ENCODE data around the gene ABRACL. TPM values are rescaled to one million over a fixed set of nuclear protein-coding genes. Genes with fewer than 3 reads are reported as not detected.
"Not testable (repeated sequence)": the region's sequence is repeated elsewhere in the genome, so short reads cannot be mapped to it uniquely, and the experiment has no call there.

ABRACL gene
- polyA plus RNA-seq, 3 donors, result 39.5 to 174 (median 142) TPM

GRCh38 chr6:139020689-139021088 lies 7.9 kb upstream of the ABRACL start:
- intact Hi-C loops (cut with micrococcal nuclease), result loop anchor here in 1 of 2 donors (10.0 kb wide), 1 partner anchor 114 kb away; the partner anchor contains the start of gene HECA
- Histone ChIP-seq H3K27me3 (ENCODE audit: control insufficient read depth in 2 of 2, insufficient read depth in 2 of 2, low read length in 2 of 2) (no peaks in the 10 kb centered on the region), H3K9ac (ENCODE audit: insufficient read depth, low read length, poor library complexity, severe bottlenecking) (no peak overlapping the region), H3K27ac (ENCODE audit: low read depth in 1 of 2, low read length in 2 of 2) (no peak overlapping the region), H3K79me2 (ENCODE audit: insufficient read depth, low read length) (no peaks in the 10 kb centered on the region), H3K4me1 (ENCODE audit: control insufficient read depth in 1 of 2, insufficient read depth in 2 of 2, low read length in 2 of 2) (peaks cover 11 to 15% of the 10 kb centered on the region in 2 donors), H3K36me3 (replicated peaks in 1 of 2; ENCODE audit: control insufficient read depth in 1 of 2, insufficient read depth in 2 of 2, low read length in 2 of 2) (no peaks in the 10 kb centered on the region), H3K9me3 (replicated peaks in 1 of 2; ENCODE audit: control insufficient read depth in 1 of 2, insufficient read depth in 1 of 2, low read length in 2 of 2) (no peaks in the 10 kb centered on the region), H3K4me2 (replicated peaks; ENCODE audit: extremely low read depth, low read length, poor library complexity, severe bottlenecking) (no peak overlapping the region), H2AFZ (ENCODE audit: insufficient read depth, low read depth, low read length, poor library complexity, severe bottlenecking) (no peak overlapping the region), H4K20me1 (ENCODE audit: insufficient read depth, low read length) (no peaks in the 10 kb centered on the region), H3K4me3 (replicated peaks in 1 of 3; ENCODE audit: low read depth in 2 of 3, low read length in 3 of 3) (no peak overlapping the region)
- H3K27ac Mint-ChIP-seq, result no peak overlapping the region
- no peak for TF ChIP-seq CTCF (IDR thresholded peaks at IDR 0.05)
- no peaks in the 10 kb centered on the region for H3K36me3 Mint-ChIP-seq
- peaks cover 0 to 5% (median 0%) of the 10 kb centered on the region in 3 donors for H3K27me3 Mint-ChIP-seq (ENCODE audit: low read depth in 3 of 3)
- DNase-seq, result no peak
- peaks cover 0 to 7% (median 0%) of the 10 kb centered on the region in 7 donors for H3K9me3 Mint-ChIP-seq
- no CpG with 5 or more reads among the region's 3 CpGs for WGBS (ENCODE audit: insufficient coverage)
- no peak overlapping the region for H3K4me3 Mint-ChIP-seq
- peaks cover 14% of the 10 kb centered on the region for H3K4me1 Mint-ChIP-seq

GRCh38 chr6:139025416-139025815 lies 3.1 kb upstream of the ABRACL start:
- H3K27ac Mint-ChIP-seq, result peak overlapping the region in 5 of 7 donors; percentile 23 to 68 (median 57)
- H3K27me3 Mint-ChIP-seq (ENCODE audit: low read depth in 3 of 3); H3K4me3 ChIP-seq (replicated peaks in 1 of 3; ENCODE audit: low read depth in 2 of 3, low read length in 3 of 3); H3K36me3 Mint-ChIP-seq; H3K4me3 Mint-ChIP-seq; H3K9me3 ChIP-seq (replicated peaks in 1 of 2; ENCODE audit: control insufficient read depth in 1 of 2, insufficient read depth in 1 of 2, low read length in 2 of 2); H2AFZ ChIP-seq (ENCODE audit: insufficient read depth, low read depth, low read length, poor library complexity, severe bottlenecking); H3K36me3 ChIP-seq (replicated peaks in 1 of 2; ENCODE audit: control insufficient read depth in 1 of 2, insufficient read depth in 2 of 2, low read length in 2 of 2); H4K20me1 ChIP-seq (ENCODE audit: insufficient read depth, low read length); H3K27me3 ChIP-seq (ENCODE audit: control insufficient read depth in 2 of 2, insufficient read depth in 2 of 2, low read length in 2 of 2); H3K9me3 Mint-ChIP-seq; H3K9ac ChIP-seq (ENCODE audit: insufficient read depth, low read length, poor library complexity, severe bottlenecking): not testable (repeated sequence)
- Histone ChIP-seq H3K4me1 (ENCODE audit: control insufficient read depth in 1 of 2, insufficient read depth in 2 of 2, low read length in 2 of 2) (peaks cover 31 to 36% of the 10 kb centered on the region in 2 donors), H3K27ac (ENCODE audit: low read depth in 1 of 2, low read length in 2 of 2) (peak overlapping the region in 1 of 2 donors; percentile 44), H3K79me2 (ENCODE audit: insufficient read depth, low read length) (peaks cover 33% of the 10 kb centered on the region), H3K4me2 (replicated peaks; ENCODE audit: extremely low read depth, low read length, poor library complexity, severe bottlenecking) (peak overlapping the region; percentile 23)
- peaks cover 14% of the 10 kb centered on the region for H3K4me1 Mint-ChIP-seq
- intact Hi-C loops (cut with micrococcal nuclease), result loop anchor here (5.0 to 10.0 kb wide), 3 partner anchors 38 to 112 kb away; partner anchors contain the start of genes HECA (in 2 of the 2) and REPS1 (in 1 of the 2)
- DNase-seq, result peak; percentile 54 to 72 (median 68)
- WGBS (ENCODE audit: insufficient coverage), result no CpG with 5 or more reads among the region's 3 CpGs
